HG02798 (cell line): ENCODE data around the gene NFIC.
"Not testable (repeated sequence)": the region's sequence is repeated elsewhere in the genome, so short reads cannot be mapped to it uniquely, and the experiment has no call there.

Source experiments
- ATAC-seq: cut with Tn5 transposase; IDR thresholded peaks from one replicate; pipeline ENCODE4 v1.9.1; 2021; ENCODE audit warnings: mild to moderate bottlenecking; ENCODE audit not compliant: unreplicated experiment, poor library complexity

NFIC gene

DNA sequence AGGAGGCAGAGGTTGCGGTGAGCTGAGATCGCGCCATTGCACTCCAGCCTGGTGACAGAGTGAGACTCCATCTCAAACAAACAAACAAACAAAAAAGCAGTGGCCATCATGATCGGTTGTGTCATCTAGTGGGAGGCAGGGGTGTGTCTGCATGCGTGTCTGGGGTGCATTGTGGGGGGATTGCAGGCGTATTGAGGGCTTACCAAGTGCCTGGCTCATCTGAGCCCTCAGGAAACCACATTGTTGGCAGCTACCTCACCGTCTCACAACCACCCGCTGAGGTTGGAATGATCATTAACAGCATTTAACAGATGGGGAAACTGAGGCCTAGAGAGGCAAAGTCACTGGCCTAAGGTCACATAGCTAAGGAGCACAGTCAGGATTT lies 30.5 kb downstream of the NFIC start:
- no peak for ATAC-seq

DNA sequence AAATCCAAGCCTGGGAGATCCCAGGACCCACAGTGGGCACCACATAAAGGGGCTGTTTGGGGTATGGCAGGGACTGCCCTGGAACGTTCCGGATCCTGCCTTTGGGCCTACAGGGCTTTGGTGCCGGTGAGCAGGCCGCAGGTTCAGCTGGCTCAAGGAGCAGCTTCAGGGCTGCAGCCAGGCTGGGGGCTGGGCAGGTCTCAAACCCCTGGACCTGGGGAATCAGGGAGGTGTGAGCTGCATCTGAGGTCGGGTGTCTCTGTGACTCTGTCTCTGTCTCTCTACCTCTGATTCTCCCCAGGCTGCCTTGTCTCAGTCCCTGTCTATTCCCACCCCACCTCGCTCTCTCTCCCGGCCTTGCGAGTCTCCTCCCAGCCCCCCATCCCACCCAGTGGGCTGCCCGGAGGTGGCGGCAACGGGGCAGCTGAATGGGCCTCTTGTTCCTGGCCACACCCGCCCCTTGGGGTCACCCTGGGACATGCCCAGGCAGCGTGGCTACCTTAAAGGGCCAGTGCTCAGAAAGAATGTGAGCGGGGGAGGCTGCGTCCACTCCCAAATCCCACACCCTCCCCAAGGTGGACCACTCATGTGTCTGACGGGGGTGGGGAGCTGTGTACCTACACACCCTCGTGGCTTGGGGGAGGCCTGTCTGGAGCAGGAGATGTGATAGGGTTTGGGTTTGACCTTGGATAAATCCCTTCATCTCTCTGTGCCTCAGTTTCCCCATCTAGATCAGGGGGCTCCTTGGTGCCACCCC lies 31.1 kb downstream of the NFIC start:
- ATAC-seq: no peak

DNA sequence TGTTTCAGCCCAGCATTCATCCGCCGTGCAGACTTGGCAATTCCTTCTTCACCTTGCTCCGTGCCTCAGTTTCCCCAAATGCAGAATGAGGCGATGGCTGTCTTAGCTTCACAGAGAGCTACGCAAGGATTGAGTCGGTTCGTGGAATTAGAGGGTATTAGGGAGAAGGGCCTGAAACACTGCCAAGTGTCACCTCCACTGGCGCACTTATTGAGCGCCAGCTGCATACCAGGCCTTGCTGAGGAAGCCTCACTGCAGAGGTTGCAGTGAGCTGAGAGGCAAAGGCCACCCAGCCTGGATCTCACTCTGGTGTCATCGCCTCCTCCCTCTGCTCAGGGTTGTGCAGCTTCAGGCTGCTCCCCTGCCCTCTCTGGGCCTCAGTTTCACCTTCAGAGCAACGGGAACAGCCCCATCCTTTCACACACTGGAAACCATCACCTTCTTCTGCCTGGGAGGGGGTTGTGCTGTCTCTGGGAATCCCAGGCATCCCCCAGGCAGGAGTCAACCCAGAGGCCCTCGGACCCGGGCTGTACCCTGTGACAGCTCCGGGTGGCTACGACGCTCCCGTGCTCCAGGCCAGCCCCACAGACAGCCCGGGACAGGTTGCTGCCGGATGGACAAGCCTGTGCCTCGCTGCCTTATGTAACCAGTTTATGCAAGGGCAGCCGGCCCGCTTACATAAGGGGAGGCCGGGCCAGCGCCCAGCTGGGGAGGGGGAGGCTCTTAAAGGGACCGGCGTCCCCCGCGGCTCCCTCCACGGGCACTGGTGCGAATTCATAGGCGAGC lies 31.9 kb downstream of the NFIC start:
- ATAC-seq: no peak

DNA sequence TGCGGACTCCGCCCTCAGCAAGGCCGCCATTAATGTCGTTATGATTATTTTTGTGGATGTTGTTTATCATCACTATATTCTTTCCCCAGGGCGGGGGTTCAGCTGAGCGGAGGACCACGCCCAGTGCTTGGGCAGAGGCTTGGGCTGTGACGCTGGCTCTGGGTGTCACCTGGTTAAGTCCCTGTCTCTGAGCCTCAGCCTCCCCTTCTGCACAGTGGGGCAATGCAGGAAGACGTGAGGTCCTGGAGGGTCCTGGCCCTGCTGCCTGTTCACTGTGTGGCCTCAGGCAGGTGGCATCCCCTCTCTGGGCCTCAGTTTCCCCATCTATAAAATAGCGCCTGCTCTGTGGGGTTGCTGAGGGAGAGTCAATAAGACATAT lies 32.5 kb downstream of the NFIC start:
- no peak for ATAC-seq

DNA sequence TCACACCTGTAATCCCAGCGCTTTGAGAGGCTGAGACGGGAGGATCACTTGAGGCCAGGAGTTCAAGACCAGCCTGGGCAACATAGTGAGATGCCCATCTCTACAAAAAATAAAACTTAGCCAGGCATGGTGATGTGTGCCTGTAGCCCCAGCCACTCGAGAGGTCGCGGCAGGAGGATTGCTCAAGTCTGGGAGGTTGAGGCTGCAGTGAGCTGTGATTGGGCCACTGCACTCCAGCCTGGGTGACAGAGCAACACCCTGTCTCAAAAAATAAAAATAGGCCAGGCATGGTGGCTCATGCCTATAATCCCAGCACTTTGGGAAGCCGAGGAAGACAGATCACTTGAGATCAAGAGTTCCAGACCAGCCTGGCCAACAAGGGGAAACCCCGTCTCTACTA lies 32.9 kb downstream of the NFIC start:
- ATAC-seq: not testable (repeated sequence)

DNA sequence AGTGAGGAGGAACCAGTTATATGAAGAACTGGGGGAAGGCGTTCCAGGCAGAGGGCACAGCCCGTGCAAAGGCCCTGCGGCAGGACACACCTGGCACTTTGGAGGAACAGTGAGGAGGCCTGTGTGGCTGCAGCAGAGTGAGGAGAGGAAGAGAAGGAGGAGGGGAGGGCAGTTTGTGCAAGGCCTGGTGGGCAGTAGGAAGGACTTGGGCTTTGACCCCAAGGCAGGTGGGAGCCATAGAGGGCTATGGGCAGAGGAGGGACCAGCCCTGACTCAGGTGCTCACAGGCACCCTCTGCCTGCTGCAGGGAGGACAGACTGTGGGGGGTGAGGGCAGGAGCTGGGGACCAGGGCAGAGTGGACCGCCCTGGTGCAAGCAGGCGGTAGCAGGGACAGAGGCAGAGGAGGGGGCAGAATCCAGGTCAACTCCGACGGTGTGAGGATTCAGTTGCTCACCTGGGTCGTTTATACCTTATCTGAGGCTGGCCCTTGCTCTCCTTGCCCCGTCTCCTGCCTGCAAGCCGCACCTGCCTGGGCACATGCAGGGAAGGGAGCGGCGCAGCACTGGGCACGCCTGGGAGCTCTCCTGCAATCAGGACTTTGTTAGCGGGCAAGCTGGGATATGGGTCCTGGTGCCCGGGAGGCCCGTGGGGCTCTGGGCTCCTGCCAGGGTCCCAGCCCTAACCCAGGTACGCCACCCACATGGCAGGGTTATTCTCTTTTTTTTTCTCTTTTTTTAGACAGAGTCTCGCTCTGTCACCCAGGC lies 34.8 kb downstream of the NFIC start:
- ATAC-seq: no peak

DNA sequence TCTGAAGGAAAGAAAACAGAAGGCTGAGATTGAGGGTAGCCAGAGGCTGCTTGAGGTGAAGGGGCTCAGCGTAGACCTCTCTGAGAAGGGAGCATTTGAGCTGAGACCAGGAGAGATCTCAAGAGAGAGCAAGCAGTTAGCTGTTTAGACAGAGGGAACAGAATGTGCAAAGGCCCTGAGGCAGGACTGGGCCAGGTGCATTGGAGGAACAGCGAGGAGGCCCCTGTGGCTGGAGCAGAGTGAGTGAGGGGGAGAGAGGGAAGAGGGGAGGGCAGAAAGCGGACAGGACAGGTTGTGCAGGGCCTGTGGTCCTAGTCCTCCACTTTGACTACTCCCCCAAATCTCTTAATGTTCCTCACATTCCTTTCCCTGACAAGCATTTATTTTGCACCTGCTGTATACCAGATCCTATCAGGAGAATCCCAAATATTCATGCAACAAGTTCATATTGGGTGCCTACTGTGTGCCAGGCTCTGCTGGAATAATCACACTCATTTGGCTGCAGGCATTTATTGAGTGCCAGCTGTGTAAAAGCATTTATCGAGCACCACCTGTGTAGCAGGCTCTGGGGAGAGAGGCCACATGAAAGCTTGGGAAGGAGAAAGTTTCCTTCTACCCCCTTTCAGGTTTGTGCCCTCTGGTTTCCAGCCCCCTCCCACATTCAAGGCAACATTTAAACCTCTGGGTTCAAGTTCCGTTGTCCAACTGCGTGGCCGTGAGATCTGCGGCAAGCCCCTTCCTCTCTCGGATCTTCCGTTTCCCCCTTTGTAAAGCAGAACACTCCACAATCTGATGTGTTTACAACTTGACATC lies 36.5 kb downstream of the NFIC start:
- no peak for ATAC-seq

DNA sequence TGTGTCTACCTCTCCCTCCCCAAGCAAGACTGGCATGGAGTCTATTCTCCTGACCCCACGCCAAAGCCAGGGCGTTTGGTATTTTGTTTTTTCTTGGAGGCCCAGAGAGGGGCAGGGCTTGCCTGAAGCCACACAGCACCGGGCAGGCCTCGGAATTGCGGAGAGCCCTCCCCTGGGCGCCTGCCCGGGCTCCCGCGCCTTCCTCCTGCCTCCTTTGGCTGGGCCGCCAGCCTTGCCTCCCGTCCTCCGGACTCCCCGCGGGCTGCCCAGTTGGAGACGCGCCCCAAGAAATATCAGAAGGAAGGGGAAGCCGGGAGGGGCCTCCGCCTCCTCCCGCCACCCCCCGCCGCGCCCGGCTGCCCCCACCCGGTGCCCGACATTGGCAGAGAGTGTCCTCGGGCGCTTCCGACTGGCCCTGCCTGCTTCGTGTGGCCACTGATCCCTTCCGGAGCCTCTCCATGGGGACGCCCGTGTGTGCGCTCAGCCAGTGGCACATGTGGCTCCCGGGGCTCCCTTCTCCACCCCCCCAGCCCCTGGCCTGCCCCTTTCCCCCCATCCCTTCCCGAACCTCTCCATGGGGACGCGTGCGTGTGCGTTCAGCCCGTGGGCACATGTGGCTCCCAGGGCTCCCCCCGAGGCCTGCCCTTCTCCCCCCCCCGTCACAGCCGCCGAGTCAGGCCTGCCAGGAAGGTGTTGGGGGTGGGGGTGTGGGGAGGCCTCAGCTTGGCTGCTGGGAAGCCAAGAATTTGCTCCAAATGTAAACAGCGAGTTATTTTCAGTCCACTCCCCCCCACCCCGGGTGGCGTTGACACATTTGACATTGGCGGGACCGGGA lies 37.3 kb downstream of the NFIC start:
- no peak for ATAC-seq

DNA sequence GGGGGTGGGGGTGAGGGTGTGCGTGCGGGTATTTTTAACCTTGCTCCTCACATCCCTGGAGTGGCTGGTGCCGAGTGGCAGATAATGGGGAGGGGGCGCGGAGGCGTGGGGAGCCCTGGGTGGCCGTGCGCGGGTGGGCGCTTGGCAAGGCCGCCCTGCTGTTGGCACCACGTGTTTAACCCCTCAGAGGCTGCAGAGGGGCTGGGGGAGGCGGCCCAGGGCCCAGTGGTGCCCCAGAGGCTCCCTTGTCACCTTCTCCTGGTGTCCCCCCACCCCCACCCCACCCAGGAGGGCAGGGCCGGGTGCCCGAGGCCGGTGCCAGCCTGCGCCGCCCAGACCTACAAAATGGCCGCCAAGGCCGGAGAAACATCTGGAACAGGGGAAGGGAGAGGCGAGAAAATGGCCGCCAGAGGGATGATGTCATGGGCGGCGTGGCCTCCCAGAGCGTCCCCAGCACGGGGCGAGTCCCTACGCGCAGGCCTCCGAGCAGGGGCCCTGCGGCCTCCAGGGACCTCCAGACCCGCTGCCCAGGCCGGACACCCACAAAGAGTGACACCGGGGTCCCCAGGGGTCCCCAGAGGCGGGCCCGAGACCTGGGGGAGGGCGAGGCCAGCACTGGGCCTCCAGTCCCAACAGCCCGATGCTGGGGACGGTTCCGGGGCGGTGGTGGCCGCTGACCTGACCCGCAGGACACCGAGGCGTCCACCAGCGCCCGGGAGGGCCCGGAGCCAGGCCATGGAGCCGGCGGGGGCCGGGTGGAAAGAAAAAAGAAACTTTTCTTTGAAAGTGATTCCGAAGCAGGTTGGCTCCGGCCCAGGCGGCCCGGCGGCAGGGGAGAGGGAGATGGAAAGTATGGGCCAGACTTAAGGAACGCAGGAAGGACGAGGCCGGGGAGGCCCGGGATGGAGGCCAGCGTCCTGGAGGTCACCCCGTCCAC lies 38.2 kb downstream of the NFIC start:
- no peak for ATAC-seq

DNA sequence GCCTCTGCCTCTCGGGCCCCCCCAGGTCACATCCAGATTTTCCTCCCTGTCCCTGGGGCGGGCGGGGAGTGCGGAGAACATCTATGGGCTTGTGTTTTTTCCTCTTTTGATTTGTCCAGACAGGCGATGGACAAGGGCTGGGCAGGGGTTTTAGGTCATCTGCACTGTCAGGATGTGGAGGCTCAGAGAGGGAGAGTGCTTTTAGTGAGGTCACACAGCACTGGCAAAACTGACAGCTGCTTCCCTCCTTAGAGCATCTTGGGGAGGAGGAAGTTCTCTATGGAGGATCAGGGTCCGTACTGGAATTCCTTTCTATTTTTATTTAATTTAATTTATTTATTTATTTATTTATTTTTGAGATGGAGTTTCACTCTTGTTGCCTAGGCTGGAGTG lies 38.9 kb downstream of the NFIC start:
- ATAC-seq: no peak

DNA sequence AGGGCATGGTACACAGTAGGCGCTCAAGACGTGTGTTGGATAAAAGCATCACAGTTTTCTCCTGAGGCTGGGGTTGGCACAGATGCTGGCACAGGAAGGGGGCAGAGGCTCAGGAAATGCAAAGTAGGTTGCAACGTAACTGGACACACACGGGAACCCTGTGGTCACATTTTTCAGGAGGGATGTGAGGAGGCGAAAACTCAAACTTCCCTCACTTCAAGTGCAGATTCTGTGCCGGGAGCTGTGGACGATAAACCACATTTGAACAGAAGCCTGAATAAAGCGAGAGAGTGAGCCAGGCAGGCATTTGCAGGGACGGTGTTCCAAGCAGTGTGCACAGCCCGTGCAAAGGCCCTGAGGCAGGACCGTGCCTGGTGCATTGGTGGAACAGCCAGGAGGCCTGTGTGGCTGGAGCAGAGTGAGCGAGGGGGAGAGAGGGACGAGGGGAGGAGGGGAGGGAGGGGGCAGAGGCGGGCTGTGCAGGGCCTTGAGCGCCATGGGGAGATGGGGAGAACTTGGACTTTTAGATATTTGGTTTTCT lies 40.3 kb downstream of the NFIC start:
- ATAC-seq: no peak

DNA sequence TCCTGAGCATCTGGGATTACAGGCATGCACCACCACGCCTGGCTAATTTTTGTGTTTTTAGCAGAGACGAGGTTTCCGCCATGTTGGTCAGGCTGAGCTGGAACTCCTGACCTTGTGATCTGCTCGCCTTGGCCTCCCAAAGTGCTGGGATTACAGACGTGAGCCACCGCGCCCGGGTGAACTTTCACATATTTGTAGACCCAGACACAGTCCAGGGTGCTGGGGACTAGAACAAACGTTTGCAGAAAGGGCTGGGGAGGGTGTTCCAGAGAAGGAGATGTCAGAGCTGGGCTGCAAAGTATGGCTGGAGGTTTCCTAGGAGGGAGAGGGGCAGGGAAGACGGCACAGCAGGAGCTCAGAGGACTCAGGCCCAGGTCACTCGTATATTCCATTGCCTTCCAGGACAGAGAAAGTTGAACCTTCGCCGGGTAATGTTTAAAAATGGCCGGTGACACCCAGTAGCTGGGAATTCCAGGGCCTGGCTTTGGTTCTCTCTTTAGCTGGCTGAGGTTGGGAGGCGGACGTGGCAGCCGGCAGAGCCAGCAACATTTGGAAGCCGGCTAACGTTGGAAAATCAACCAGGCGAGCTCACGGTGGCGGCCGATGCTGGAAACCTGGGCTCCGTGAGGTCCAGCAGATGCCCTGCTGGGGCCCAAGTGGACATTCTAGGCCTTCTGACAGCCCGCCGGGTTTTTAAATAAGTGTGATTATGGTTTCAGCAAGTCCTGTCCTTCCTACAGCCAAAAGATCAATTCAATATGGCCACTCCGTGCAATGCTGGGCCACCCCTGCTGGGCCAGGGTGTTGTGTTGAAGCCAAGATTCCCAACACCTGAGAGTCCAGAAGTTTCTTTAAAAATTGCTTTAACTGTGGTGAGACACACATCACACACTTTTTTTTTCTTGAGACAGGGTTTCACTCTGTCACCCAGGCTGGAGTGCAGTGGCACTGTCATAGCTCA lies 41.5 kb downstream of the NFIC start:
- ATAC-seq: no peak

DNA sequence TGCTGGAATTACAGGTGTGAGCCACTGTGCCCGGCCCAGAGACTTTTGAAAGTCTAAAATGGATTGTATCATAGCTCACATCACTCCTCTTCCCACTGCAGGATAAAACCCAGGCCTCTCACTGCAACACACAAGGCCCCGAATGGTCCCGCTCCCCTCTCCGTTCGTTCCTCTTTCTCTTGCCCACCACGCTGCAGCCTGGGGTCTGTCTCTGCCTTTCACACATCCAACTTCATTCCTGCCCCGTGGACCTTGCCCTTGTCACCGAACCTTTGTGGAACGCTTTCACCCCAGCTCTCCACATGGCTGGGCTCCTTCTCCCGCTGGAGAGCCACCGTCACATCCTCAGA lies 42.6 kb downstream of the NFIC start:
- ATAC-seq: no peak

DNA sequence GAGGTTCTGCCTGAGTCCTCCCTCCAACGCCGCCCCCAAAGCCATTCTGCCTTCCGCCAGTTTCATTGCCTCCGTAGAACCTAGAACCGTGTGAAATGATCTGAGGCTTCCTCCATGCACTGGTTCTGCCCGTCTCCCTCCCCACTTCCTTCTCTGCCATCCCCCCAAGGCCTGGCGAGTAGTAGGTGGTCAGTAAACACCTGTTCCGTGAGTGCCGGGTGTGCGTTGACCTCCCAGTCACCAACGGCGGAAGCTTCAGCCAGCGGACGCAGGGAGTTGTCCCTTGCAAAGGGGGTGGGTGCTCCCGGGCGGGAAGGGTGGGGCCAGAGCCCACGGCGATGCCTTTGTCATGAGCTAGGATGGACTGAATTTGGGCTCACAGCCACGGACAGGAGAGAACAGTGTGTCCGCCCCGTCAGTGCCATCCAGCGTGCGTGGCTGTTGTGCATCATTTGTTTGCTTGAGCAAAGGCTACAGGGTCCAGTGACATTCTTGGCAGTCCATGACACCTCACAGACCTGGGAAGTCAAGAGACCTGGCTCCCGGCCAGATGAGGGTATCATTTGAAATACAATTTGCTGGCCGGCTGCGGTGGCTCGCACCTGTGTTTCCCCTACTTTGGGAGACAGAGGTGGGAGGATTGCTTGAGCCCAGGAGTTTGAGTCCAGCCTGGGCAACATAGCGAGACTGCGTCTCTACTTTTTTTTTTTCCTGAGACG lies 43.1 kb downstream of the NFIC start:
- ATAC-seq: no peak

DNA sequence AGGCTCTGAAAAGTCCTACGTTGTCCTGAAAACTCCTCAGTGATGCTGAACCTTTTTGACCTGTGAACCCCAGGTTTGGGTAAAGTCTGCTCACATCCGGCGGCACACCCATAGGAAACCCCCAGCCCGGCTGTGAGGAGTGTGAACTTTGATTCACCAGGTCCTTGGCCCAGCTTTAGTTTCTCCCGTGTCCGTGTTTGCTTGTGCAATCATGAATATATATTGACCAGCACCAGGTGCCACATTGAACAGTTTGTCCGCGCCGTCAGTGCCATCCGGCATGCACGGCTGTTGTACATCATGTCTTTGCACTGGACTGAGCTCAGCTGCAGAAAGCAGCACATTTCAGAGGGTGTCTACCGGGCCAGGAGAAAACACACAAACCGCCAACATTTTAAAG lies 45.3 kb downstream of the NFIC start:
- no peak for ATAC-seq

DNA sequence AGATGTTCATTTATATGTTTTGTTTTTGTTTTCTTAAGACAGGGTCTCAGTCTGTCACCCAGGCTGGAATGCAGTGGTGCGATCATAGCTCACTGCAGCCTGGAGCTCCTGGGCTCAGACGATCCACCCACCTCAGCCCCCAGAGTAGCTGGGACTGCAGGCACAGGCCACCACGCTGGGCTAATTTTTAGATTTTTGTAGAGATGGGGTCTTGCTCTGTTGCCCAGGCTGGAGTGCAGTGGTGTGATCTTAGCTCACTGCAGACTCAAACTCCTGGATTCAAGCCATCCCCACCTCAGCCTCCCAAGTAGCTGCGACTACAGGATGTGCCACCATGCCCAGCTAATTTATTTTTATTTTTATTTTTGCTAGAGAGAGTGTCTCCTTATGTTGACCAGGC lies 45.7 kb downstream of the NFIC start:
- ATAC-seq: no peak
